Middle frontal gyrus (tissue), 1 donor: Measurements from ENCODE around the gene AP4M1.

Experiments
- DNase-seq: peaks from one replicate; pipeline ENCODE4 v3.0.0-alpha.2; 2015; ENCODE audit warnings: low spot score; ENCODE audit errors: extremely low spot score

The AP4M1 gene

GRCh38 chr7:100157334-100158228, 56.1 kb downstream of the AP4M1 start:
- no peak for DNase-seq
